RKO (cell line): Measurements from ENCODE around the gene FRMD5.
"Not testable (repeated sequence)": the region's sequence is repeated elsewhere in the genome, so short reads cannot be mapped to it uniquely, and the experiment has no call there.

Experiments
- DNase-seq: peaks from one replicate; pipeline ENCODE4 v3.0.0-alpha.2; 2016; ENCODE audit warnings: low spot score

Gene FRMD5

DNA sequence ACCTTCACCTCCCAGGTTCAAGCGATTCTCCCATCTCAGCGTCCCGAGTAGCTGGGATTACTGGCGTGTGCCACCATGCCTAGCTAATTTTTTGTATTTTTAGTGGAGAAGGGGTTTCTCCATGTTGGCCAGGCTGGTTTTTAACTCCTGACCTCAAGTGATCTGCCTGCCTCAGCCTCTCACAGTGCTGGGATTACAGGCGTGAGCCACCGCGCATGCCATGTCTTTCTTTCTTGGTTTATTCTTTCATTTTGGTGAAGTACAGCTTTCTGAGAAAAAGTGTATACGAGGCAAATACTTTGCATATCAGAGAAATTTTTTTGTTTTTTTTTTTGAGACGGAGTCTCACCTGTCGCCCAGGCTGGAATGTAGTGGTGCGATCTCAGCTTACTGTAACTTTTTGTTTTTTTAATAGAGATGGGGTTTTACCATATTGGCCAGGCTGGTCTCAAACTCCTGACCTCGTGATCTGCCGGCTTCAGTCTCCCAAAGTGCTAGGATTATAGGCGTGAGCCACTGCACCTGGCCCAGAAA lies 363.5 kb downstream of the FRMD5 start:
- DNase-seq: not testable (repeated sequence)

DNA sequence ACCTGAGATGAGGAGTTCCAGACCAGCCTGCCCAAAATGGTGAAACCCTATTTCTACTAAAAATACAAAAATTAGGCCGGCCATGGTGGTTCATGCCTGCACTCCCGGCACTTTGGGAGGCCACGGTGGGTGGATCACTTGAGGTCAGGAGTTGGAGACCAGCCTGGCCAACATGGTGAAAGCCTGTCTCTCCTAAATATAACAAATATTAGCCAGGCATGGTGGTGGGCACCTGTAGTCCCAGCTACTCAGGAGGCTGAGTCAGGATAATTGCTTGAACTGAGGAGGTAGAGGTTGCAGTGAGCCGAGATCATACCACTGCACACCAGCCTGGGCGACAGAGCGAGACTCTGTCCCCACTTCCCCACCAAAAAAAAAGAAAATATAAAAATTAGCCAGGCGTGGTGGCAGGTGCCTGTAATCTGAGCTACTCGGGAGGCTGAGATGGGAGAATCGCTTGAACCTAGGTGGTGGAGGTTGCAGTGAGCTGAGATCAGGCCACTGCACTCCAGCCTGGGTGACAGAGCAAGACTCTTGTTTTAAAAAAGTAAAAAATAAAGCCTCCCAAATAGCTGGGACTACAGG lies 364.3 kb downstream of the FRMD5 start:
- not testable (repeated sequence) for DNase-seq

DNA sequence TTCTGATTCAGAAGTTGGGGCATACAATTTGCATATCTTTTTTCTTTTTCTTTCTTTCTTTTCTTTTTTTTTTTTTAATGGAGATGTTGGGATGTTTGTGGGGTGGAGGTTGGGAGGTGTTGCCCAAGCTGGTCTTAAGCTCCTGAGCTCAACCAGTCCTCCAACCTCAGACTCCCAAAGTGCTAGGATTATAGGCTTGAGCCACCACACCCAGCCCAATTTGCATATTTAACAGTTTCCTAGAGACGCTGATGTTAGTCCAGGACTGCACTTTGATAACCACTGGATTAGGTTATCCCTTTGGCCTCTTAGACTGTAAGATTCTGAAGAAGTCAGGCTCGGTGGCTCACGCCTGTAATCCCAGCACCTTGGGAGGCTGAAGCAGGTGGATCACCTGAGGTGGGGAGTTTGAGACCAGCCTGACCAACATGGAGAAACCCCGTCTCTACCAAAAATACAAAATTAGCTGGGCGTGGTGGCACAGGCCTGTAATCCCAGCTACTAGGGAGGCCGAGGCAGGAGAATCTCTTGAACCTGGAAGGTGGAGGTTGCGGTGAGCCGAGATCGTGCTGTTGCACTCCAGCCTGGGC lies 365.0 kb downstream of the FRMD5 start:
- not testable (repeated sequence) for DNase-seq

DNA sequence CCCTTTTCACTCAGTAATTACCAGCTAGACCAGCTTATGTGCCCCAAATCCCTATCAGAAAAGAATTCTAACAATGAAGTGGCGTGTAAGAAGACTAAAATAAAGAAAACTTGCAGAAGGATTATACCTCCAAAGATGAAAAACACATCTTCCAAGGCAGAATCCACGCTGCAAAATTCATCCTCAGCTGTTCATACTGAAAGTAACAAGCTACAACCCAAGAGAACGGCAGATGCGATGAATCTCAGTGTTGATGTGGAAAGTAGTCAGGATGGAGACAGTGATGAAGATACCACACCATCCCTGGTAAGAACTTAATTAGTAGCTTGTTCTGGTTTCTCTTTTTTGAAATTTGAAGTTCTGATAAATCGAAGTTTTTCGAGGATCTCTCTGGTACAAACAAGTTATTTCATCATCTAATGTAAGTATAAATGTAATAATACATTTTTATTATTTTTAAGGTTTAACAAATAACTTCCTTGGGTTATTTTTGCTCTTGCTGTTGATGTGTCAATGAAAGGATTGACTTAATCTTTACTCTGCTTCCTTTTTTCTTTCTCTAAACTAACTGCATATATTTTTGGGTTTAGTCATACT lies 366.9 kb downstream of the FRMD5 start:
- peak; percentile 53 for DNase-seq

DNA sequence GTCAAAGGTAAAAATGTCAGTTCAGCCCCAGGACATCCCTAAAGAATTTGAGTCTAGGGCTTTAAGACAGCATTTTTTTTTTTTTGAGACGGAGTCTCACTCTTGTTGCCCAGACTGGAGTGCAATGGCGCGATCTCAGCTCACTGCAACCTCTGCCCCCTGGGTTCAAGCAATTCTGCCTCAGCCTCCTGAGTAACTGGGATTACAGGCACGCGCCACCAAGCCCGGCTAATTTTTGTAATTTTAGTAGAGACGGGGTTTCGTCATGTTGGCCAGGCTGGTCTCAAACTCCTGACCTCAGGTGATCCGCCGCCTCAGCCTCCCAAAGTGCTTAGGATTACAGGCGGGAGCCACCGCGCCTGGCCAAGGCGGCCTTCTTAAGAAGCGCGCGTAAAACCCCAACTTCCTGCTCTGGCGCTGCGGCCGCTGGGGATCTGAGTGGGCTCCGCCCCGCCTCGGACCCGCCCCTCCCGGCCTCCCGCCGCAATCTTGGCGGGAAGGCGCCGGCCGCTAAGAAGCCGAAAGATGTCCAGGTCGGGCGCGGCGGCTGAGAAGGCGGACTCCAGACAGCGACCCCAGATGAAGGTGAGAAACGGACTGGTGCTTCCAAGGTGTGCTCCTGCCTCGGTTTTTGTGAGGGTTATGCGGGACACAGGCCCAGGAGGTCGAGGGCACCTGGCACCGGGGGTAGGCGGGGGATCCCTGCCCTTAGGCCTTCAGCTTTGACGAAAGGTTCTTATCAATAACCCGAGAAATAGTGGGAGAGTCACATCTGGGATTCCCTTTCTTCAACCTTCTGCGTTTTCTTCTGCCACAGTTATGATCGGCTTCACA lies 368.3 kb downstream of the FRMD5 start, which contains the start of gene WDR76:
WDR76 (plus strand) TSS at position 495 of the 834 bp plus-strand sequence; CDS start at position 526, 31 bp downstream.
- DNase-seq: peak; percentile 94

DNA sequence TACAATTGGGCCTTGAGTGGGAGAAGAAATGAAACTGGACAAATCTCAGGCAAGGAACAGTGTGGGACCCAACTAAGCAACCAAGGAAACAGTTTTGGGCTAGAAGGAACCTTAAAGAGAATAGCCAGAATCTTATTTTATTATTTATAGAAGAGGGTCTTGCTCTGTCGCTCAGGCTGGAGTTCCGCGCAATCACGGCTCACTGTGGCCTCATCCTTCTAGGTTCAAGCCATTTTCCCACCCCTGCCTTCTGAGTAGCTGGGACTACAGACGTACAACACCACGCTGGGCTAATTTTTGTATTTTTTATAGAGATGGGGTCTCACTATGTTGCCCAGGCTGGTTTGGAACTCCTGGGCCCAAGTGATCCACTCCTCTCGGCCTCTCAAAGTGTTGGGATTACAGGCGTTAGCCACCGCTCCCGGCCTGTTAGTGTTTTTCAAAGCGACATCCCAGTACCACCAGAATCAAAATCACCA lies 369.0 kb downstream of the FRMD5 start:
- DNase-seq: no peak

DNA sequence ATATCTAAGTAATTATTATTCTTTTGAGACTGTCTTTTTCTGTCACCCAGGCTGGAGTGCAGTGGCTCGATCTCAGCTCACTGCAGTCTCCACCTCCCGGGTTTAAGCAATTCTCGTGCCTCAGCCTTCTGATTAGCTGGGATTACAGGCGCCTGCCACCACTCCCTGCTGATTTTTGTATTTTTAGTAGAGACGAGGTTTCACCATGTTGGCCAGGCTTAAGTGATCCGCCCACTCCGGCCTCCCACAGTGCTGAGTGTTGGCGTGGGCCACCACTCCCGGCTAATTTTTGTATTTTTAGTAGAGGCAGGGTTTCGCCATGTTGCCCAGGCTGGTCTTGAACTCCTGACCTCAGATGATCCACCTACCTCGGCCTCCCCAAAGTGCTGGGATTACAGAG lies 369.8 kb downstream of the FRMD5 start:
- not testable (repeated sequence) for DNase-seq

DNA sequence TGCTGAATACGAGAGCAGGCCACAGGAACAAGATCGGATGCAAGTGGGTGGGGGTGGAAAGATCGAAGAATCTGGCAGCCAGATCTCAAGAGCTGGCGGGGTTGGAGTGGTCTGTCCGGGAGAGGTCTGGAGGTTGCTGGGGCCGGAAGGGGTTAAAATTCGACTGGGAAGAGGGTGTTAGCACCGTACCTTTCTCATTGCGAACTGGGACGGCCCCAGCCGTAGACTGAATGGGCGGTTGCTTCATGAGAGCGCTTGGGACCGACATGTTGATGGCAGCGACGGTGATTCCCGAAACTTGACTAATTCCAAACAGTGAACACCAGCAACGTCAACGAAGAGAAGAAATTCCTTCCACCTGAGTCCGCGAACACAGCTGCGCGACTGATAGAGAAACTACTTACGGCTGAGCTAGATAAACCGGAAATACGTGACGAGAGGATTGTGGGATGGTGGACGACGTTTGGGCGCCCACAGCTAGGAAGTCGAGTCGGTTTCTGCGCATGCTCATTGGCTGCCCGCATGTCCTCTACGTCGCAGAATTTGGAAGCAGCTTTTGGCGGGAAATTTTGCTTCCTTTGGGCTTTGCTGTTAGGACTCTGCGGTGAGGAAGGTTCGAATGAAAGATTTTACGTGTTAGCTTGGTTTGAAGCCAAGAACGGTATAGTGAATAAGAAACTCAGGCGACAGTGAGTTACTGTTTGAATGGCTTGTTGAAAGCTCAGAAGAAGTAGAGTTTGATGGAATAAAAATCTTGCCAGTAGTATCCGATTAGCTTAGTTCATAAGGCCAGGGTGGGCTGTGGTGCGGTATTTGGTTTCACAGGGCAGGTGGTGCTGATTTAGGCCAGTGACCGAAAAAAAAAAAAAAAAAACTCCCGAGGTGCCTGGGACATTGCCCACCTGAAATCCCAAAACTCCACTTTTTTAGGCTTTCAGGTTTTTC lies 370.5 kb downstream of the FRMD5 start, which contains the start of gene MFAP1:
MFAP1 (minus strand) TSS at position 389 of the 945 bp plus-strand sequence; CDS start at position 268, 121 bp downstream.
- peak; percentile 100 for DNase-seq

DNA sequence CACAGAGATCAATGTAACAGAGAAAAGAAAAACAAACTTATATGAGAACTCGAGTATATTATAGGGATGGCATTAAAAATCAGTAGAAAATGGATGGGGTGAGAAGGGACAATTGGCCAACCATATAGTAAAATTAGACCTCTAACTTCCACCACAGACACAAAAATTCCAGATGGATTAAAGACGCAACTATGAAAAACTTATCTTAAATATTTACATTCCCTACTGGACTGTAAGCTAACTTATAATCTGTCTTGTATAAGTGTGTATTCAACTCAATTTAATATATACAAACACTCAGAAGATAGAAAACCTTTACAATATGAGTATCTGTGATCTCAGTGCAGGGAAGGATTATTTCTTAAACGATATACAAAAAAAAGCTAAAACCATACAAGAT lies 373.6 kb downstream of the FRMD5 start:
- DNase-seq: no peak
